ENCODE measurements around the gene SMU1. TPM values are rescaled to one million over a fixed set of nuclear protein-coding genes. Genes with fewer than 3 reads are reported as not detected.

Gene SMU1
- total RNA-seq, 1 experiment from 2014 or later = 17.2 TPM

- ChIA-PET CTCF (interaction anchor here (0.7 to 3.5 kb wide), 8 partner anchors 33 to 151 kb away, joined by 3 to 19 read pairs (median 3); no protein-coding TSS in a partner anchor), POLR2A (interaction anchor here (0.6 to 1.2 kb wide), 7 partner anchors 43 to 208 kb away, joined by 3 to 7 read pairs (median 3); partner anchors contain the start of gene NFX1)
- intact Hi-C loops (cut with micrococcal nuclease) = no loop called here
- no TSS peak for BruUV-seq (replicated peaks)
- no peak overlapping the region for H3K27ac Mint-ChIP-seq (ENCODE audit: low read depth, unreplicated experiment)
- TF ChIP-seq CTCF (IDR thresholded peaks at IDR 0.05; ENCODE audit: unreplicated experiment) = no peak
- no peaks in the 10 kb centered on the region for H3K27me3 Mint-ChIP-seq (ENCODE audit: insufficient read depth, unreplicated experiment)
- no peak for DNase-seq (ENCODE audit: unreplicated experiment)
- H3K9me3 Mint-ChIP-seq (ENCODE audit: unreplicated experiment) = no peaks in the 10 kb centered on the region
- peaks cover 6% of the 10 kb centered on the region for H3K4me1 Mint-ChIP-seq (ENCODE audit: insufficient read depth, unreplicated experiment)
- H3K4me3 Mint-ChIP-seq (ENCODE audit: unreplicated experiment) = no peak overlapping the region
- H3K36me3 Mint-ChIP-seq (ENCODE audit: insufficient read depth, unreplicated experiment) = no peaks in the 10 kb centered on the region
Observed at GRCh38 chr9:33082538-33083326, 6.3 kb upstream of the SMU1 start.

- no TSS peak for BruUV-seq (replicated peaks)
- Mint-ChIP-seq H3K4me1 (ENCODE audit: insufficient read depth, unreplicated experiment) (peaks cover 6% of the 10 kb centered on the region), H3K4me3 (ENCODE audit: unreplicated experiment) (no peak overlapping the region), H3K27ac (ENCODE audit: low read depth, unreplicated experiment) (no peak overlapping the region), H3K36me3 (ENCODE audit: insufficient read depth, unreplicated experiment) (no peaks in the 10 kb centered on the region), H3K9me3 (ENCODE audit: unreplicated experiment) (no peaks in the 10 kb centered on the region), H3K27me3 (ENCODE audit: insufficient read depth, unreplicated experiment) (no peaks in the 10 kb centered on the region)
- intact Hi-C loops (cut with micrococcal nuclease) = no loop called here
- ChIA-PET CTCF (interaction anchor here (0.7 to 1.6 kb wide), 6 partner anchors 33 to 152 kb away, joined by 3 to 19 read pairs (median 3); no protein-coding TSS in a partner anchor), POLR2A (interaction anchor here (0.7 to 1.2 kb wide), 6 partner anchors 43 to 208 kb away, joined by 3 to 7 read pairs (median 3); partner anchors contain the start of gene NFX1)
- DNase-seq (ENCODE audit: unreplicated experiment) = no peak
- TF ChIP-seq CTCF (IDR thresholded peaks at IDR 0.05; ENCODE audit: unreplicated experiment) = no peak
Observed at GRCh38 chr9:33082128-33082527, 5.7 kb upstream of the SMU1 start.

- Mint-ChIP-seq H3K27me3 (ENCODE audit: insufficient read depth, unreplicated experiment) (no peaks in the 10 kb centered on the region), H3K4me3 (ENCODE audit: unreplicated experiment) (no peak overlapping the region), H3K27ac (ENCODE audit: low read depth, unreplicated experiment) (no peak overlapping the region), H3K9me3 (ENCODE audit: unreplicated experiment) (no peaks in the 10 kb centered on the region), H3K36me3 (ENCODE audit: insufficient read depth, unreplicated experiment) (peaks cover 8% of the 10 kb centered on the region), H3K4me1 (ENCODE audit: insufficient read depth, unreplicated experiment) (peaks cover 6% of the 10 kb centered on the region)
- intact Hi-C loops (cut with micrococcal nuclease) = loop anchor here (1.0 kb wide), 4 partner anchors 51 to 183 kb away; partner anchors contain the start of gene BAG1
- no TSS peak for BruUV-seq (replicated peaks)
- peak; percentile 88 for DNase-seq (ENCODE audit: unreplicated experiment)
- CTCF ChIA-PET = interaction anchor here (0.6 to 2.8 kb wide), 10 partner anchors 15 to 201 kb away, joined by 3 to 32 read pairs (median 4); no protein-coding TSS in a partner anchor
- TF ChIP-seq CTCF (IDR thresholded peaks at IDR 0.05; ENCODE audit: unreplicated experiment) = peak; percentile 63
- POLR2A ChIA-PET = interaction anchor here (0.8 to 7.1 kb wide), 18 partner anchors 20 to 208 kb away, joined by 3 to 90 read pairs (median 6); partner anchors contain the start of genes B4GALT1, BAG1, CHMP5 and DNAJA1
Observed at GRCh38 chr9:33081128-33081851, 4.8 kb upstream of the SMU1 start.

- H3K27me3 Mint-ChIP-seq (ENCODE audit: insufficient read depth, unreplicated experiment) = no peaks in the 10 kb centered on the region
- no peak for TF ChIP-seq CTCF (IDR thresholded peaks at IDR 0.05; ENCODE audit: unreplicated experiment)
- H3K4me1 Mint-ChIP-seq (ENCODE audit: insufficient read depth, unreplicated experiment) = peaks cover 9% of the 10 kb centered on the region
- ChIA-PET POLR2A (interaction anchor here (0.7 to 7.1 kb wide), 17 partner anchors 21 to 209 kb away, joined by 3 to 90 read pairs (median 6); partner anchors contain the start of genes B4GALT1, BAG1, CHMP5 and DNAJA1), CTCF (interaction anchor here (0.6 to 2.8 kb wide), 10 partner anchors 13 to 202 kb away, joined by 3 to 32 read pairs (median 3); no protein-coding TSS in a partner anchor)
- no peak overlapping the region for H3K27ac Mint-ChIP-seq (ENCODE audit: low read depth, unreplicated experiment)
- no peaks in the 10 kb centered on the region for H3K9me3 Mint-ChIP-seq (ENCODE audit: unreplicated experiment)
- H3K4me3 Mint-ChIP-seq (ENCODE audit: unreplicated experiment) = no peak overlapping the region
- DNase-seq (ENCODE audit: unreplicated experiment) = peak; percentile 81
- BruUV-seq (replicated peaks) = no TSS peak
- H3K36me3 Mint-ChIP-seq (ENCODE audit: insufficient read depth, unreplicated experiment) = peaks cover 9% of the 10 kb centered on the region
- intact Hi-C loops (cut with micrococcal nuclease) = no loop called here
Observed at GRCh38 chr9:33080534-33080933, 4.1 kb upstream of the SMU1 start.
